HG03097 (cell line): ENCODE data around the gene CPOX.
"Not testable (repeated sequence)": the region's sequence is repeated elsewhere in the genome, so short reads cannot be mapped to it uniquely, and the experiment has no call there.

Source experiments
- ATAC-seq: cut with Tn5 transposase; IDR thresholded peaks from one replicate; pipeline ENCODE4 v1.9.1; 2021; ENCODE audit not compliant: unreplicated experiment, low FRiP score

Gene CPOX

GRCh38 chr3:98565237-98565643, 28.2 kb downstream of the CPOX start:
- ATAC-seq: no peak

DNA sequence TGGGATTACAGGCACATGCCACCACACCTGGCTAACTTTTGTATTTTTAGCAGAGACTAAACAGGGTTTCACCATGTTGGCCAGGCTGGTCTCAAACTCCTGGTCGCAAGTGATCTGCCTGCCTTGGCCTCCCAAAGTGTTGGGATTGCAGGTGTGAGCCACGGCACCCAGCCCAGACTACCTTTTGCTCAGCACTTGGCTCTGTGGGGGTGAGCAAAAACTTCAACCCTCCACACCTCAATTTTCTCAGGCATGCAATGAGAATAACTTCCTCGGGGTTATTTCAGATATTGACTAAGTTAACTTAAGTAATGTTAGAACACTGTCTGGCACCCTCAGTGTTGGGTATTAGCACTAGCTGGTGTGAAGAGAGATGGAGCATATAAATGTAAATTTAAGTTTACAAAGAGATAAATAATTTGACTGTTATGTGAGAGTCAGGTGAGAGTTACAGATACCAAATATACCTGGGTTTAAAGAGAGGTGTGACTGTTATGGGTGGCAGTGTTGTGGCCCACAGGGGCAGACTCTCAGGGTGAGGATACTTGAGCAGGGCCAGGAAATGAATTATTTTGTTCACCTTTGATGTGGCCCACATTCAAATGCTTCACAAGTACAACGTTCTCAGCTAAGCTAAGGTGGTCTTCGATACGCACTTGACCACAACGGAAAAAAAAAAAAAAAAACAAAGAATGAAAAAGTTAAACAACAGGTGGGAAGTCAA, 29.0 kb downstream of the CPOX start:
- ATAC-seq: no peak

- ATAC-seq: peak; percentile 54
Observed at GRCh38 chr3:98563661-98564281, 29.6 kb downstream of the CPOX start.

GRCh38 chr3:98561727-98562521, 31.5 kb downstream of the CPOX start:
- no peak for ATAC-seq

- no peak for ATAC-seq
Observed at GRCh38 chr3:98560911-98561310, 32.5 kb downstream of the CPOX start.

- not testable (repeated sequence) for ATAC-seq
Observed at GRCh38 chr3:98559769-98560168, 33.6 kb downstream of the CPOX start.

DNA sequence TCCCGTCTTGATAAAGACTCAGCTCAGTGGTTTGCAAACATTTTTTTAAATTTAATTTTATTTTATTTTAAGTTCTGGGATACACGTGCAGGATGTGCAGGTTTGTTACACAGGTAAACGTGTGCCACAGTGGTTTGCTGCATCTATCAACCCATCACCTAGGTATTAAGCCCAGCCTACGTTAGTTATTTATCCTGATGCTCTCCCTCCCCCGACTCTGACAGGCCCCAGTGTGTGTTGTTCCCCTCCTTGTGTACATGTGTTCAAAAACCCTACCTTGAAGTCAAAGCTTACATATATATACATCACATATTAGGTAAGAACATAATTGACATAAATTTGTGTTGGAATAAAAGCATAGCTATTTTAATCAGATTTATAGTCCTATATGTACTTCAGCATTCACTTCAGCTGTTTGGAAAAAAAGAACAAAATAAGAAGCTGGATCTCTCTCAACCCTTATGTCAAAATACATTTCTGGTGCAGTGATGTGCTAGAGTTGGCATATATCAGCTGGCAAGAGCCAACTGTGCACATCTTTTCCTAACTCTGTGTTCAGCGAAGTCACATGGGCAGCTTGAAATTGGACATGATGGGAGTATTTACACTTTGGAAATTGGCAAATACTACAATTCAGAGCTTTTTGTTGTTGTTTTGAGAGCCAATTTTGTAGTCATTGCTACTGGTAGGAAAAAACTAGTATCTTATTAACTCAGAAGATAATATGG, 35.1 kb downstream of the CPOX start:
- ATAC-seq: no peak

- ATAC-seq: peak; percentile 25
Observed at GRCh38 chr3:98557324-98558010, 35.9 kb downstream of the CPOX start.

- ATAC-seq: peak; percentile 79
Observed at GRCh38 chr3:98556164-98557130, 37.0 kb downstream of the CPOX start.

DNA sequence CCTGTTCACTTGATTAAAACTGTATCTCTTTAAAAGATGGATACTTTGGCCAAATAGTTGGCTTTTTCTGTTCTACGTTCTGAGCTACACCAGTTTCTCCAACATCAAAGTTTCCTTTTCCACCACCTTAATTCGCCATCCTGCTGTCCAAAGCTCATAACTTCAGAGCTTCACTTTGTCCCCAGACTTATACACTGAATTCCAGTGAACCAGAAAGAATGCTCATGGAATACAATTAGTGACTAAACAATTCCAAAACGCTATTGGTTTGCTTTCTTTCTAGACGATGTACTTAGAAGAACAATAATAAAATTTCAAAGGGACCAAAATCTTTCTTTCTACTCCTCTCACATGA, 38.4 kb downstream of the CPOX start:
- ATAC-seq: no peak

GRCh38 chr3:98554580-98554979, 38.8 kb downstream of the CPOX start:
- ATAC-seq: no peak

DNA sequence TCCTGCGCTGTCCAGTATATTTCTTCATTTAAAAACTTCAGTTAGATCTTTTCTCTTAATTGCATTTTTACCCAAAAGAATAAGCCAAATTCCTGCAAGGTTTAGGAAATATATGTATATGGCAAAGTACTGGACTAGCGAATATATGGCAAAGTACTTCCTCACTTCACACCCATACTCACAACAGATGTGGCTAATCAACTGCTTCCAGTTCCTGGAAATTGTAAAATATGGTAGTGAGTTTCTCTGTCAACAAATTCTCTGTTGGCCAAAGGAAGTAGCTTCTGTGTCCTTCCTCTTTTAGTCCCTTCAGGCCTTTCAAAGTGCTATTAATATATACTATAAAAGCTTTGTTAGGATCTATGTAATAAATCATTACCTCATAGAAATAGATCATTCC, 39.7 kb downstream of the CPOX start:
- no peak for ATAC-seq

- no peak for ATAC-seq
Observed at GRCh38 chr3:98553021-98553563, 40.3 kb downstream of the CPOX start.

- no peak for ATAC-seq
Observed at GRCh38 chr3:98552232-98553020, 41.0 kb downstream of the CPOX start.

DNA sequence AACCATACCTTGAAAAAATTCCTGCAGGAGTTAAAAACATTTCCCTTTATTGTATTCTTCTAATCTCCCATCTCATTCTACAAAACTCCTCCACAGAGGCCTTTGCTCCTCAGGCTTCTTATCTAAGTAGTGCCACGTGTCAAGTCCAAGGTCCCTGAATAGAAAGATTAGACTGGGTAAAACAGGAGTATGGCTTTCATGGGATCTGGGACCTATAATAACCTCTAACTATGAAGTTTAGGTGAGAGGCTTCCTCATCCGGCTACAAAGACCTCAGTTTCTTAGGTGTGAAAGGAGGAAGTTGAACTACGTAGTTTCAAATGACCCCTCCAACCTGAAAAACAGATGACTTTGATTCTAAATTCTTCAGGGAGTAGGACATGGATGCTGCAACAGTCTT, 41.7 kb downstream of the CPOX start:
- no peak for ATAC-seq

DNA sequence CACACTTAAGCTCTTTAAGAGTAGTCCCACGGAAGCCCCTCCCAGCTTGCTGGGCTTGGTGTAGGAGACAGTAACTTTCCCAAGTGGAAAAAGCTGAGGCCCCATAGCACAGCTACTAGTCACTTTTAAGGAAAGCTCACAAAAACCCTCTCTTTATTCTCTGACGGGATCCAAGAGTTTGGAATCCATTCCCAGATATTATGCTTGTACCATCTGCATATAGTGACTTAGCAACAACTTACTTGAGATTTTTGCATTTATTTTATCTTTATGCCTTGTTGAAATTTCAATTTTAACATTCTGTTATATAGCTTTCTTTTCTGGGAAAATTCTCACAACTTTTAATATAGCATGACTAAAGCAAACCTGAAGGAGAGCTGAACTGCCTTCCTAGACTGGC, 42.2 kb downstream of the CPOX start:
- no peak for ATAC-seq

GRCh38 chr3:98550833-98551232, 42.6 kb downstream of the CPOX start:
- ATAC-seq: no peak

GRCh38 chr3:98548544-98548943, 44.9 kb downstream of the CPOX start:
- no peak for ATAC-seq
